DMS53 (cell line): ENCODE measurements around the gene C22orf15.

Source experiments
- DNase-seq: peaks from one replicate; lab custom pipeline; 2025; lab: John Stamatoyannopoulos, UW

Gene C22orf15

DNA sequence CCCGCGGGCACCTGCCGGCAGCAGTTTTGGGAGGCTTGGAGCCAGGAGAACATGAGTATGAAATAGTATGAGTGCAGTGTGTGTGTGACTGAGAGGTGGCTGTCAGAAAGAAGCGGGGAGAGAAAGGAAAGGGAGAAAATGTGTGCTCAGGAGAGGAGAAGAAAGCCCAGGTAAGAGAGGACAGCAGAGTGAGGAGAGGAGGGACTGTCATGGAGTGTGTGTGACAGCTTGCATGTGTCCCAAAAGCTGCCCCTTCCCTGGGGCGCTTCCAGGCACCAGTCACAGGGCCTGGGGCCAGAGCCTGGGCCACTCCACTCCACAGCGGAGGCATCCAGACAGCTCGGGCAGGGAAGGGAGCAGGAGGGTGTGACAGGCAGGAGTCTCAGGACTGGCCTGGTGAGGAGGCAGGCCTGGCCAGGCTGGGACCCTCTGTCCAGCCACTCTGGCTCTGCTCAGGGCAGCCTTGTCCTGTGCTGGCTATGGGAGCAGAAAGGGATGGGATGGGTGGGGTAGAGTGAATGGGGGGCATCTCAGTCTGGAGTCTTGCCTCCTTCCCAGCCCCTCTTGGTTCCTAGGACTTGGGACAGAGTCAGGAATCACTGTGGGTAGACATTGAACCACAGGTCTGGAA is 10.8 kb downstream of the C22orf15 start:
- peak; percentile 29 for DNase-seq

DNA sequence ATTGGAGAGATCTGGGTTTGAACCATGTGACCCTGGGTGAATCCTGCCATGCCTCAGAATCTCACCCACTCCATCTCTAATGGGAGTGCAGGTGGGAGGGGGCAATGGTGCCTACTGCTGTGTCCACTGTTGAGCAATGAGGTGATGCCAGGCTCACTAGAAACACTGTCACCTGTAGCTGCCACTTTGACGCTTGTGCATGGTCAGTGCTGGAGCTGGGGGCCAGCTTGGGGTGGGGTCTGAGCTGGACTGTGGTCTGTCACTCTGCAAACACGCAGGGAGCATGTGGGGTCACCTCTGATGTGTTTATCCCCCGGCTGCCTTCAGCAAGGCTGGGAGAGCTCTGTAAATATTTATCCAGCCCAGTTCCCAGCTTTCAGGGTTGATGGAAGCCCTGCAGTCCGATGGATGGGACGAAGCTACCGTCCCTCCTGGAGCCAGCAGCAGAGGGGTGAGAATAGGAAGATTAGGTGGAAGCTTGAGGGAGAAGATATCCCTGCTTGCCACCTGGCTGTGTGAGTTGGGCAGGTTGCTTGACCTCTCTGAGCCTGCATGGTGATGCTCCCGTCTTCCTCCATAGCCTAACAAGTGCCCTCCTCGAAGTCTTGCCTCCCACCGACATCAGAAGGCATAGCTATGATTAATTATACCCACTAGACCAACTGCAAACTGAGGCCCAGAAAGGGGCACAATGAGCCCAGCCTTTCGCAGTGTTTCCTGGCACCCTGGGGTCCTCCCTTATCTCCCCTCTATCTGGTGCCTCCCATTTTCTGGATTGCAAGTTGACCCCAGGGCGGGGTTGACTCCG is 11.5 kb downstream of the C22orf15 start:
- no peak for DNase-seq

DNA sequence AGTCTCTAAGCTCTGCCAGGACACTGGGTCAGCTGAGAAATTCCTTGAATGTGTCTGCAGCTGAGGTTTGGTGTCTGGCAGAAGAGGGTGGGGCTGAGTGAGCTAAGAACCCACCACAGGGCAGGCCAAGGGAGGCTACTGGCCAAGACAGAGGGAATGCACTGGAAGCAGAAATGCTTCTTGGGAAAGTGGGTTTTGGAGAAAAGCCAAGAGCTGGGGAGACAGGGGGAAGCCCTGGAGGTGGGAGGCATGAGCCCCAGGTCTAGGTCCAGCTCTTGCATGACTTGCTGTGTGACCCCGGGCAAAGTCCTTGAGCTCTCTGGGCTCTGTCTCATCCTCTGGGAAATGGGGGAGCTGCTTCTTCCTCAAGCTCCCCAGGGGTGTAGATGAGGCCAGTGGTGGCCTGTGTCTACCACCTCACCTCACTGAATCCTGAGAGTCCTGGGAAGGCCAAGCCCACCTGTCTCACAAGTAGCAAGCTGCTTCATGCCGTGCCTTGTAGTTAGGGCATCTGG is 12.2 kb downstream of the C22orf15 start:
- no peak for DNase-seq

DNA sequence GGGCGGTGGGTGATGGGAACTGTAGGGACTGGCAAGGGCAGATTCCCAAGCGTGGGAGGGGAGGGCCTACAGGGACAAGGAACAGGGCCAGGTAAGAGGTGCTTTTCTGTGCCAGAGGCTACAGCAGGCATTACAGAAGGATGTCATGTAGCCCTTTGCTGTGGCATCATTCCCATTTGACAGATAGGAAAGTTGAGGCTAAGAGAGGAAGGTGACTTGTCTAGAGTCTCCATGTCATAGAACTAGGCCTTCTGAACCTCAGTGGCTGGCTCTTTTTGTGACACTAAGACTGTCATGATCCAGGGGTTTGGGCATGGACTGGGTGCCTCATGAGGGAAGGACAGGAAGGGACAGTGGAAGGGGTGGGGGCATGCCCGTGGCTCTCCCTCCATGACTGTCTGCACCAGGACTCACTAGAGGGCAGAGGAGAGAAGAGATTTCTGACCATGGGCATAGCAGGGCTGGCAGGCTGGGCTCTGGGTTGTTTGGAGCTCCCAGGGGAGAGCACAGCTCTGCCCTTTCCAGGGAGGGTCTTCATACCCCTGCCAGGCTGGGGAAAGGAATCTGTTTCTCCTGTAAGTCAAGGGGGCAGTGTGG is 13.1 kb downstream of the C22orf15 start:
- no peak for DNase-seq

DNA sequence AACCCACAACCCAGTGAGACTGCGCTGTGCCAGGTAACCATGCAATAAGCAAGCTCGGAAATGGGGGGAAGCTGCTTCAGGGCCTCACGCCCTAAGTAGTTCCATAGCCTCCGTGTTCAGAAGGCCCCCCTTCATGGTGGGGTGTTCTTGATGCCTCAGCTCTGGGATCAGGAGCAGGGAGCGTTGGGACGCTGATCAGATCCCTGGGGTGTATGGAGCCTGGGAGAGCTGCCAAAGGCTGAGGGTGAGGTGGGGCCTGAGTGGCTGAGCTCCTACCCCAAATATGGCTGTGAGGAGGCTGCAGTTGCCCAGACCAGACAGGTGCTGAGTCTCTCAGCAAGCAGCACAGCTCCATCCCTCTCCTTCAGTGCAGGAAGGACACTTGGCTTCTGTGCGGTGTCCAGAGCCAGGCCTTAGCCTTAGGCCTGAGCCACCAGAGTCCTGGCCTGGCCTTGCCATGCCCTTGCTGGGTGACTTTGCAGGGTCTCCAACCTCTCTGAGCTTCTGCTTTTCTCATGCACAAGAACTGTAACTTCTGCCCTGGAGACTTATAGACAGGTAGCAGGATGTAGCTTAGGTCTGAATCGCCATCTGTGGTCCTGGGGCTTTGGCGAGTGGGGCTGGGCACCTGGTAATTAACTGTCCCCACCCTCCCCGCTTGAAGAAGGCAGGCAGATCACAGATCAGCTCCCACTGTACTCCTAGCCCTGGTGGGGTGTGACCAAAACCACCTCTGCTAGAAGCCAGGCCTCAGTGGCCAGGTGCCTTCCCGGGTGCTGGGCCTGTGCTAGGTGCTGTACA is 15.2 kb downstream of the C22orf15 start:
- DNase-seq: no peak

DNA sequence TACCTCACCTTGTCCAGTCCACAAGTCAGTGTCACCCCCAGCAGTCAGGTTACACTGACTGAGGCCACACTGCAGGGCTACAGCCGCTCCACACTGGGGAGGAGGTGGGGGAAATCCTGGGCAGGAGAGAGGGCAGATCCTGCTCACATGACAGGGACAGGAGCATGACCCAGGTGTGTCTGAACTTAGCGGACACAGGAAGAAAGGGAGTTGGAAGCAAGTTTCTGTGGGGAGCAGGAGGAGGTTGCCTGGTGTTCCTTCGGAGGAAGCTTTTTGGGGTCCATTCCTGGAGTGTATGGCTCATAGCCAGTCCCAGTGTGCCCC is 15.7 kb downstream of the C22orf15 start:
- no peak for DNase-seq

DNA sequence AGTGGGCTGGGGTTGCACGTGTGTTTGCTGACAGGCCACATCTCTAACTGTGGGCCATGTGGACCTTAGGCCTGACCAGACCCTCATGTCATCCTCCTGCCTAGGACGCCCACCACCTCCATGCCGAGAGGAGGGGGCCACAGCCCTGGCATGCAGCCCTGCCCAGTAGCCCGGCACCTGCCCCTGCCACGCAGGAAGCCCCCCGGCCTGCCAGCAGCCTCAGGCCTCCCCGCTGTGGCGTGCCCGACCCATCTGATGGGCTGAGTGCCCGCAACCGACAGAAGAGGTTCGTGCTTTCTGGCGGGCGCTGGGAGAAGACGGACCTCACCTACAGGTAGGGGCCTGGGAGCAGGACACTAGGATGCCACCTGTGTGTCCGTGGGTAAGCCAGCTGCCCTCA is 16.3 kb downstream of the C22orf15 start:
- DNase-seq: no peak

DNA sequence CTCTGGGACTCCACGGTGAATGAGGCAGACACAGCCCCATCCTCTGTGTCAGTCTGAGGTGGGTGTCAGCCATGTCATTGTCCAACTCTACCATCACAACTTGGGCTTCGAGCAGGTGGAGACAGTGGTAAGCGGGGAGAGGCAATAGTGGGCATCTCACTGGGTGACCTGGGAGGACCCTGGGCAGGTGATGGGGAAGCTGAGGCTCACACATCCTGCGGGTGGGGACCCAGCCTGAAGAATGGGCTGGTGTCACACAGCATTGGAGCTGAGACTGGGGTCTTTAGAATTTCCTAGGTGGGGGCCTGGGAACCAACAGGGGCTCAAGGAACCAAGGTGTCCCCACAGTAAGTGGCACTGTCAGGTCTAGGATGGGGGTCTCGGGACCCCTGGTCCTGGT is 16.9 kb downstream of the C22orf15 start:
- DNase-seq: no peak

DNA sequence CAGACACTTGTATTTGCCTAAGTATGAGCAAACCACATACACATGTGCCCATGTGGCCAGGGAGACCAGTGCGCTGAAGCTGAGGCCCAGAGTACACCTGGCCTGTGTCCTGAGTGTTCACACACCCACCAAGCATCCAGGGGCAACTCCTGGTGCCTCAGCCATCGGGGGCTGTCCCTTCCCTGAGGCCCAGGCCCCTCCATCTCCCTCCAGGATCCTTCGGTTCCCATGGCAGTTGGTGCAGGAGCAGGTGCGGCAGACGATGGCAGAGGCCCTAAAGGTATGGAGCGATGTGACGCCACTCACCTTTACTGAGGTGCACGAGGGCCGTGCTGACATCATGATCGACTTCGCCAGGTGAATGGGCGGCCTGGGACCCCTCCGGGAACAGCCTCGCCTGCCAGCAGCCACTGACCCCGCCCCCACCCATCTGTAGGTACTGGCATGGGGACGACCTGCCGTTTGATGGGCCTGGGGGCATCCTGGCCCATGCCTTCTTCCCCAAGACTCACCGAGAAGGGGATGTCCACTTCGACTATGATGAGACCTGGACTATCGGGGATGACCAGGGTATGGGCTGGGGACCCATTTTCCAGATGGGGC is 17.5 kb downstream of the C22orf15 start:
- DNase-seq: no peak

DNA sequence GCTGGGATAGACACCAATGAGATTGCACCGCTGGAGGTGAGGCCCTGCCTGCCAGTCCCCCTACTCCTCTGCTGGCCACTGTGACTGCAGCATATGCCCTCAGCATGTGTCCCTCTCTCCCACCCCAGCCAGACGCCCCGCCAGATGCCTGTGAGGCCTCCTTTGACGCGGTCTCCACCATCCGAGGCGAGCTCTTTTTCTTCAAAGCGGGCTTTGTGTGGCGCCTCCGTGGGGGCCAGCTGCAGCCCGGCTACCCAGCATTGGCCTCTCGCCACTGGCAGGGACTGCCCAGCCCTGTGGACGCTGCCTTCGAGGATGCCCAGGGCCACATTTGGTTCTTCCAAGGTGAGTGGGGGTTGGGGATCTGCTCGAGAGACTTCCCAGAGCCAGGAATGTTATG is 18.3 kb downstream of the C22orf15 start:
- no peak for DNase-seq

DNA sequence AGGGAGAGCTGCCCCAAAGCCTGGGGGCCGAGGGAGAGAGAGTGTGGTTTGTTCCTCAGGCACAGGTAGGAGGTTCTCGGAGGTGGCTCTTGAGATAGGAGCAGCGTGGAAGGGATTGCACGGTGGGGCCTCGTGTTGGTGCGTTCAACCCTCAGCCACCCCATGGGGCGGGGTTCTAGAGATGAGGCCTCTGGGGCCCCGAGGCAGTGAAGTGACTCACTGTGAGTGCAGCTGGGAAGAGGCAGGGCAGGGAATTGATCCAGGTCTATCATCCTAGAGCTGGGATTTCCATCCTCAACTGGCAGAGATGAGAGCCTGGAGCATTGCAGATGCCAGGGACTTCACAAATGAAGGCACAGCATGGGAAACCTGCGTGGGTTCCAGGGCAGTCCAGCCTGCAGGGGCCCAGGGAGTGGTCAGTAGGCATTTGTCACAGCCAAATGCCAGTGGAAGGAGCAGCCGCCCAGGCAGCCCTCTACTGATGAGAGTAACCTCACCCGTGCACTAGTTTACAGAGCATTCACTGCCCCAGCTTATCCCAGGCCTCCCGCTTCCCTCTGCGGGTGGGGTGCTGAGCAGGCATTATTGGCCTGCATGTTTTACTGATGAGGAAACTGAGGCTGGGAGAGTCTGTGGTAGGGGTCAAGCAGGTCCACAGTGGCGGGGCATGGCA is 18.9 kb downstream of the C22orf15 start:
- no peak for DNase-seq

DNA sequence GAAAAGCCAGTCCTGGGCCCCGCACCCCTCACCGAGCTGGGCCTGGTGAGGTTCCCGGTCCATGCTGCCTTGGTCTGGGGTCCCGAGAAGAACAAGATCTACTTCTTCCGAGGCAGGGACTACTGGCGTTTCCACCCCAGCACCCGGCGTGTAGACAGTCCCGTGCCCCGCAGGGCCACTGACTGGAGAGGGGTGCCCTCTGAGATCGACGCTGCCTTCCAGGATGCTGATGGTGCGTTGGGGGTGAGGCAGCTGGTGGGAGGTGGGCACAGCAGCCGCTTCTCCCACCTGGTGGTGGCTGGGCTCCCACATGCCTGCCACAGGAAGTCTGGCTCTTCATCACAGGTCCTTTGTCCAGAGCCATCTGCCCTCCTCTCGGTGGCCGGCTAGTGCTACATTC is 19.5 kb downstream of the C22orf15 start:
- DNase-seq: no peak

DNA sequence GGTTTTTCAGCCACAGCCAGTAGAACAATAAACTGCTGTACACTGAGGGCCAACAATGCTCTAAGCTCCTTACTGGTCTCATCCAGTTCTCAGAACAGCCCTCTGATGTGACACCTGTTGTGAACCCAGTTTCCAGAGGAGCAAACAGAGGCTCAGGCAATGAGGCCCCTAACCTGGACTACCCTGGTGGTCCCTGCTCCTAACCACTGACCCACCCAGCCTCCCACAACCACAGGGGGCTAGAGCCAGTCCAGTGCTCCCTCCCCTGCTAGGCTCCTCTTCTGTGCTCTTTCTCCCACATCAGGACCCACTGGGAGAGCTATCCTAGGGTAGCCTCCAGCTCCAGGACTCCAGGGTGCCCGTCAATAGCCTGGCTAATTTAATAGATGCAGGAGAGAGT is 19.9 kb downstream of the C22orf15 start:
- DNase-seq: no peak

DNA sequence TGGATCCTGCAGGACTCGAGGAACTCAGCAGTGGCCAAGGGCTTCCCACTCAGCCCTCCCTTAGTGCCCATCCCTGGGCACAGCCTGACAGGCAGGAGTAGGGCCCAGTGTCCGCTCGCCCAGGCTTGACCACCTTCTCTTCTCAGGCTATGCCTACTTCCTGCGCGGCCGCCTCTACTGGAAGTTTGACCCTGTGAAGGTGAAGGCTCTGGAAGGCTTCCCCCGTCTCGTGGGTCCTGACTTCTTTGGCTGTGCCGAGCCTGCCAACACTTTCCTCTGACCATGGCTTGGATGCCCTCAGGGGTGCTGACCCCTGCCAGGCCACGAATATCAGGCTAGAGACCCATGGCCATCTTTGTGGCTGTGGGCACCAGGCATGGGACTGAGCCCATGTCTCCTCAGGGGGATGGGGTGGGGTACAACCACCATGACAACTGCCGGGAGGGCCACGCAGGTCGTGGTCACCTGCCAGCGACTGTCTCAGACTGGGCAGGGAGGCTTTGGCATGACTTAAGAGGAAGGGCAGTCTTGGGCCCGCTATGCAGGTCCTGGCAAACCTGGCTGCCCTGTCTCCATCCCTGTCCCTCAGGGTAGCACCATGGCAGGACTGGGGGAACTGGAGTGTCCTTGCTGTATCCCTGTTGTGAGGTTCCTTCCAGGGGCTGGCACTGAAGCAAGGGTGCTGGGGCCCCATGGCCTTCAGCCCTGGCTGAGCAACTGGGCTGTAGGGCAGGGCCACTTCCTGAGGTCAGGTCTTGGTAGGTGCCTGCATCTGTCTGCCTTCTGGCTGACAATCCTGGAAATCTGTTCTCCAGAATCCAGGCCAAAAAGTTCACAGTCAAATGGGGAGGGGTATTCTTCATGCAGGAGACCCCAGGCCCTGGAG is 20.7 kb downstream of the C22orf15 start:
- DNase-seq: no peak

DNA sequence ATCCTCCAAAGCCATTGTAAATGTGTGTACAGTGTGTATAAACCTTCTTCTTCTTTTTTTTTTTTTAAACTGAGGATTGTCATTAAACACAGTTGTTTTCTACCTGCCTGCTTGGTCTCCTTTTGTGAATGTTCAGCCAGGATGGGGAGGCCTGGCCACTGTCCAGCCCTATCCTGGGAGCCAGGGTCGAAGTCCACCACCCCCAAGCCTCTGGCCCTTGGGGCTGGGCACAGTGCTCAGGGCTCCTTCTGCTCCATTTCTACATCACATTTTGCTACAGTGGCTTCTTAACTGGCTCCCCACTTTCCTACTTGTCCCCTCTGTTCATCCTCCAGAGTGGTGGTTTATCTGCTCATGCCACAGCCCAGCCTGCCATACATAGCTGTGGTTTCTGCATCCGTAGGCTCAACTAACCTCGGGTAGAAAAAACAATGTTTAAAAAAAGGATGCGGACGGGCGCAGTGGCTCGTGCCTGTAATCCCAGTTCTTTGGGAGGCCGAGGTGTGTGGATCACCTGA is 21.5 kb downstream of the C22orf15 start:
- no peak for DNase-seq

DNA sequence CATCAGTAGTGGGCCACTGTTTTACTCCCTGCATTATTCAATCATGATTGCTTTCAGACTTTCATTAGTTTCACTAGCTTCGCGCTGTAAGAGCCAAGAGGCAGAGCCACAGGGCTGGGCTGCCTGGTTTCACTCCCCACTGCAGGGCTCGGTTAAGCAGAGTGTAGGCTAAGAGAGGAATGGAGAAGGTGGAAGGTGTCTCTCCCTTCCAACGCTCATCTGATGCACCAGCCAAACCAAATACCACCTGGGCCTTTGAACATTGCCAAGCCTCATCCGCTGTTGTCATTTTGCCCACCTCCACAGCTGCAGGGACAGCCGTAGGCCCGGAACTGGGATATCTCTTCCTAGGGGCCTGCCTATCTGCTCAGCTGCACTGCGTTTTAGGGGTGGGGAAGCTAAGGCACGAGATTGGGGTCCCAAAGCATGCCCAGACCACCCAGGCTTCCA is 23.5 kb downstream of the C22orf15 start:
- DNase-seq: peak; percentile 1

DNA sequence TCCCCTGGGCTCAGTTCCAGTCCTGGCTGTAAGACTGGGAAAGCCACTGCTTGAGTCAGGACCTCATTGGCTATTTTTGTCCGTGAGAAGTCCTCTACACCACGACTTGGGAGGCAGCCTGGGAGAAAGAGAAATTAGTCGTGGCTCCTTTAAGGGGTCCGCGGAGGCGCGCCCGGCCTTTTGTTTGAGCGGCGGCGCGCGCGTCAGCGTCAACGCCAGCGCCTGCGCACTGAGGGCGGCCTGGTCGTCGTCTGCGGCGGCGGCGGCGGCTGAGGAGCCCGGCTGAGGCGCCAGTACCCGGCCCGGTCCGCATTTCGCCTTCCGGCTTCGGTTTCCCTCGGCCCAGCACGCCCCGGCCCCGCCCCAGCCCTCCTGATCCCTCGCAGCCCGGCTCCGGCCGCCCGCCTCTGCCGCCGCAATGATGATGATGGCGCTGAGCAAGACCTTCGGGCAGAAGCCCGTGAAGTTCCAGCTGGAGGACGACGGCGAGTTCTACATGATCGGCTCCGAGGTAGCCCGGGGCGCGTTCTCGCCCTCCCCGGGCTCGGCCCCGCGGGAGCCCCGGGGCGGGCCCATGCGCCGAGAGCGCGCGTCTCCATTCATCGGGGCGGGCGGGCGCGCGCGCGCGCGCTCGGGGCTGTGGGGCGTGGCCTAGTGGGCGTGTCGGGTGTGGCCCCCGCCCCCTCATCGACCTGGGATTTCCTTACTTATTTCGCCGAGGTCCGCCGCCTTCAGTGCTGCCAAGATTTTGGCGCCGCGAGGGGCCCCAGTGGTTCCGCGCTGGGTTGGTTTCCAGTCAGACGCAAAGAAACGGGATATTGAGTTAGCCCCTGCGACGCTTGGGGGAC is 24.2 kb downstream of the C22orf15 start, which contains the start of gene SMARCB1:
Gene SMARCB1 (plus strand): TSS at position 215 of the 848 bp plus-strand sequence. CDS start 204 bp downstream, at position 419.
- DNase-seq: peak; percentile 87

DNA sequence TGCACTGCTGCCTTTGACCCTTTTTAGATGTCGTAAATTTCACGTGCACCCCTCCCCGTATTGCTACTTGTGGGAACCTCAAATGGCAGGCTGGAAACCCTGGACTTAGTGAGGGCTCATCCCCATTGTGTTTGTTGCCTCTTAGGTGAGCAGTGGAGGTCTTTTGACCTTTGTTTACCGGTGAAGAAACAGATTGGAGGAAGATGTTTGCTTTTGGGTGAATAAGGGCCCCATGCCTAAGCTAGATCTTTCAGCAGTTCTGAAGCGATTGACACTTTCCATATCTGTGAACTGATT is 24.8 kb downstream of the C22orf15 start:
- peak; percentile 30 for DNase-seq

DNA sequence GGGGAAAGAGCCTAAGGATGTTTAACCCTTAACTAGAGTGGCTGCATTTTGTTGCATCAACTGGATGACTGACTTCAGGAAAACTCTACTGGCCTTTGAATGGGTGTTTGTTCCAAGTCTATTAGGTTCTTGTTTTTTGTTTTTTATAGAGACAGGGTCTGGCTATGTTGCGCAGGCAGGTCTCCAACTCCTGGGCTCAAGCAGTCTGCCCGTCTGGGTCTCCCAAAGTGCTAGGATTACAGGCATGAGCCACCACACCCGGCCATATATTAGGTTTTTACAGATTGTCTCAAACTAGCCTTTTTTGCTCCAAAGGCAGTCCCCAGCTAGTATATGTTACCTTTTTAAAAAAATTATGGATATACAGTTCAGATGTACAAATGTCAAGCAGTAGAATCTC is 25.1 kb downstream of the C22orf15 start:
- DNase-seq: no peak
